ENCODE measurements around the gene HPSE2.

Gene HPSE2

GRCh38 chr10:98951269-98952000 lies 284.2 kb downstream of the HPSE2 start:
- Histone ChIP-seq H2BK5ac (ENCODE audit: low read length) (no peak overlapping the region), H3K18ac (ENCODE audit: low read length) (no peak overlapping the region), H3K4ac (ENCODE audit: low read depth, low read length) (no peak overlapping the region), H2BK120ac (ENCODE audit: low read depth, low read length) (no peak overlapping the region), H3K9ac (ENCODE audit: low read length) (no peak overlapping the region), H2BK15ac (replicated peaks; ENCODE audit: low read depth) (no peak overlapping the region), H3K36me3 (ENCODE audit: control insufficient read depth, insufficient read depth, low read length) (no peaks in the 10 kb centered on the region), H3K27me3 (ENCODE audit: insufficient read depth, low read length, poor library complexity) (no peaks in the 10 kb centered on the region), H3K4me1 (ENCODE audit: control insufficient read depth, low read depth, low read length) (no peaks in the 10 kb centered on the region), H4K8ac (ENCODE audit: low read depth, low read length) (no peak overlapping the region), H3K79me2 (ENCODE audit: control insufficient read depth, insufficient read depth, low read length) (no peaks in the 10 kb centered on the region), H4K5ac (ENCODE audit: low read length) (no peak overlapping the region), H3K56ac (ENCODE audit: low read length) (no peak overlapping the region), H3K27ac (ENCODE audit: low read depth, low read length) (no peak overlapping the region), H2AK5ac (ENCODE audit: low read length) (no peak overlapping the region), H3K23ac (ENCODE audit: low read length) (no peak overlapping the region), H3K79me1 (ENCODE audit: low read length) (no peaks in the 10 kb centered on the region), H3K4me2 (ENCODE audit: low read length) (no peak overlapping the region), H3K4me3 (ENCODE audit: low read length) (no peak overlapping the region)
- no CpG with 5 or more reads among the region's 2 CpGs for WGBS (ENCODE audit: extremely low coverage, insufficient coverage, low lambda C conversion rate)
- no peak for DNase-seq

GRCh38 chr10:98950106-98950505 lies 285.5 kb downstream of the HPSE2 start:
- no peak overlapping the region for H4K8ac ChIP-seq (ENCODE audit: low read depth, low read length)
- no peaks in the 10 kb centered on the region for H3K36me3 ChIP-seq (ENCODE audit: control insufficient read depth, insufficient read depth, low read length)
- H2BK5ac ChIP-seq (ENCODE audit: low read length): no peak overlapping the region
- H3K23ac ChIP-seq (ENCODE audit: low read length): no peak overlapping the region
- H3K27ac ChIP-seq (ENCODE audit: low read depth, low read length): no peak overlapping the region
- no peaks in the 10 kb centered on the region for H3K27me3 ChIP-seq (ENCODE audit: insufficient read depth, low read length, poor library complexity)
- no peak overlapping the region for H3K18ac ChIP-seq (ENCODE audit: low read length)
- DNase-seq: no peak
- no peak overlapping the region for H2BK15ac ChIP-seq (replicated peaks; ENCODE audit: low read depth)
- no peak overlapping the region for H3K9ac ChIP-seq (ENCODE audit: low read length)
- H3K79me1 ChIP-seq (ENCODE audit: low read length): no peaks in the 10 kb centered on the region
- H3K4ac ChIP-seq (ENCODE audit: low read depth, low read length): no peak overlapping the region
- no peak overlapping the region for H3K4me3 ChIP-seq (ENCODE audit: low read length)
- no peak overlapping the region for H3K4me2 ChIP-seq (ENCODE audit: low read length)
- H2AK5ac ChIP-seq (ENCODE audit: low read length): no peak overlapping the region
- H4K5ac ChIP-seq (ENCODE audit: low read length): no peak overlapping the region
- no peak overlapping the region for H3K56ac ChIP-seq (ENCODE audit: low read length)
- no peak overlapping the region for H2BK120ac ChIP-seq (ENCODE audit: low read depth, low read length)
- H3K79me2 ChIP-seq (ENCODE audit: control insufficient read depth, insufficient read depth, low read length): no peaks in the 10 kb centered on the region
- no CpG with 5 or more reads among the region's 2 CpGs for WGBS (ENCODE audit: extremely low coverage, insufficient coverage, low lambda C conversion rate)
- H3K4me1 ChIP-seq (ENCODE audit: control insufficient read depth, low read depth, low read length): no peaks in the 10 kb centered on the region

GRCh38 chr10:98949306-98949705 lies 286.3 kb downstream of the HPSE2 start:
- no peak overlapping the region for H3K56ac ChIP-seq (ENCODE audit: low read length)
- H2BK5ac ChIP-seq (ENCODE audit: low read length): no peak overlapping the region

GRCh38 chr10:98943681-98944080 lies 292.0 kb downstream of the HPSE2 start:
- no peak overlapping the region for H3K9ac ChIP-seq (ENCODE audit: low read length)
- no peak overlapping the region for H3K18ac ChIP-seq (ENCODE audit: low read length)
- H2BK15ac ChIP-seq (replicated peaks; ENCODE audit: low read depth): no peak overlapping the region
- H3K23ac ChIP-seq (ENCODE audit: low read length): no peak overlapping the region
- no peak for DNase-seq
- H4K8ac ChIP-seq (ENCODE audit: low read depth, low read length): no peak overlapping the region
- no peak overlapping the region for H3K4me2 ChIP-seq (ENCODE audit: low read length)
- no peak overlapping the region for H3K4ac ChIP-seq (ENCODE audit: low read depth, low read length)
- H3K4me1 ChIP-seq (ENCODE audit: control insufficient read depth, low read depth, low read length): no peaks in the 10 kb centered on the region
- no peak overlapping the region for H3K56ac ChIP-seq (ENCODE audit: low read length)
- no peaks in the 10 kb centered on the region for H3K79me2 ChIP-seq (ENCODE audit: control insufficient read depth, insufficient read depth, low read length)
- no peaks in the 10 kb centered on the region for H3K27me3 ChIP-seq (ENCODE audit: insufficient read depth, low read length, poor library complexity)
- H2BK120ac ChIP-seq (ENCODE audit: low read depth, low read length): no peak overlapping the region
- no peak overlapping the region for H3K4me3 ChIP-seq (ENCODE audit: low read length)
- H3K27ac ChIP-seq (ENCODE audit: low read depth, low read length): no peak overlapping the region
- no peak overlapping the region for H2AK5ac ChIP-seq (ENCODE audit: low read length)
- WGBS (ENCODE audit: extremely low coverage, insufficient coverage, low lambda C conversion rate): no CpG with 5 or more reads among the region's 1 CpG
- no peak overlapping the region for H4K5ac ChIP-seq (ENCODE audit: low read length)
- H3K79me1 ChIP-seq (ENCODE audit: low read length): no peaks in the 10 kb centered on the region
- H3K36me3 ChIP-seq (ENCODE audit: control insufficient read depth, insufficient read depth, low read length): no peaks in the 10 kb centered on the region
- no peak overlapping the region for H2BK5ac ChIP-seq (ENCODE audit: low read length)

More at GRCh38 chr10:98949306-98949705, 286.3 kb downstream of the HPSE2 start:
- Histone ChIP-seq H3K79me2 (ENCODE audit: control insufficient read depth, insufficient read depth, low read length) (no peaks in the 10 kb centered on the region), H3K4ac (ENCODE audit: low read depth, low read length) (no peak overlapping the region), H4K8ac (ENCODE audit: low read depth, low read length) (no peak overlapping the region), H3K36me3 (ENCODE audit: control insufficient read depth, insufficient read depth, low read length) (no peaks in the 10 kb centered on the region), H2AK5ac (ENCODE audit: low read length) (no peak overlapping the region), H3K79me1 (ENCODE audit: low read length) (no peaks in the 10 kb centered on the region), H3K23ac (ENCODE audit: low read length) (no peak overlapping the region), H4K5ac (ENCODE audit: low read length) (no peak overlapping the region), H2BK15ac (replicated peaks; ENCODE audit: low read depth) (no peak overlapping the region), H3K9ac (ENCODE audit: low read length) (no peak overlapping the region), H3K27ac (ENCODE audit: low read depth, low read length) (no peak overlapping the region), H3K27me3 (ENCODE audit: insufficient read depth, low read length, poor library complexity) (no peaks in the 10 kb centered on the region), H3K4me2 (ENCODE audit: low read length) (no peak overlapping the region), H3K4me3 (ENCODE audit: low read length) (no peak overlapping the region), H3K18ac (ENCODE audit: low read length) (no peak overlapping the region), H2BK120ac (ENCODE audit: low read depth, low read length) (no peak overlapping the region), H3K4me1 (ENCODE audit: control insufficient read depth, low read depth, low read length) (no peaks in the 10 kb centered on the region)
- DNase-seq: no peak

GRCh38 chr10:98929709-98930108 lies 305.9 kb downstream of the HPSE2 start:
- H2AK5ac ChIP-seq (ENCODE audit: low read length): no peak overlapping the region

GRCh38 chr10:98925651-98926050 lies 310.0 kb downstream of the HPSE2 start:
- Histone ChIP-seq H3K4me2 (ENCODE audit: low read length) (no peak overlapping the region), H3K56ac (ENCODE audit: low read length) (no peak overlapping the region), H3K27ac (ENCODE audit: low read depth, low read length) (no peak overlapping the region), H3K4me3 (ENCODE audit: low read length) (no peak overlapping the region), H4K5ac (ENCODE audit: low read length) (no peak overlapping the region), H3K18ac (ENCODE audit: low read length) (no peak overlapping the region), H2AK5ac (ENCODE audit: low read length) (no peak overlapping the region), H2BK120ac (ENCODE audit: low read depth, low read length) (no peak overlapping the region), H3K79me2 (ENCODE audit: control insufficient read depth, insufficient read depth, low read length) (no peaks in the 10 kb centered on the region), H3K9ac (ENCODE audit: low read length) (no peak overlapping the region), H4K8ac (ENCODE audit: low read depth, low read length) (no peak overlapping the region), H3K4me1 (ENCODE audit: control insufficient read depth, low read depth, low read length) (no peaks in the 10 kb centered on the region), H3K36me3 (ENCODE audit: control insufficient read depth, insufficient read depth, low read length) (no peaks in the 10 kb centered on the region), H2BK5ac (ENCODE audit: low read length) (no peak overlapping the region), H3K4ac (ENCODE audit: low read depth, low read length) (no peak overlapping the region), H3K79me1 (ENCODE audit: low read length) (no peaks in the 10 kb centered on the region), H3K23ac (ENCODE audit: low read length) (no peak overlapping the region), H3K27me3 (ENCODE audit: insufficient read depth, low read length, poor library complexity) (no peaks in the 10 kb centered on the region), H2BK15ac (replicated peaks; ENCODE audit: low read depth) (no peak overlapping the region)
- WGBS (ENCODE audit: extremely low coverage, insufficient coverage, low lambda C conversion rate): no CpG with 5 or more reads among the region's 1 CpG
- no peak for DNase-seq

More at GRCh38 chr10:98929709-98930108, 305.9 kb downstream of the HPSE2 start:
- Histone ChIP-seq H3K23ac (ENCODE audit: low read length) (no peak overlapping the region), H3K27me3 (ENCODE audit: insufficient read depth, low read length, poor library complexity) (no peaks in the 10 kb centered on the region), H4K8ac (ENCODE audit: low read depth, low read length) (no peak overlapping the region), H3K4me3 (ENCODE audit: low read length) (no peak overlapping the region), H3K4ac (ENCODE audit: low read depth, low read length) (no peak overlapping the region), H3K9ac (ENCODE audit: low read length) (no peak overlapping the region), H2BK15ac (replicated peaks; ENCODE audit: low read depth) (no peak overlapping the region), H2BK5ac (ENCODE audit: low read length) (no peak overlapping the region), H3K4me1 (ENCODE audit: control insufficient read depth, low read depth, low read length) (no peaks in the 10 kb centered on the region), H3K79me2 (ENCODE audit: control insufficient read depth, insufficient read depth, low read length) (no peaks in the 10 kb centered on the region), H3K18ac (ENCODE audit: low read length) (no peak overlapping the region), H3K4me2 (ENCODE audit: low read length) (no peak overlapping the region), H2BK120ac (ENCODE audit: low read depth, low read length) (no peak overlapping the region), H3K27ac (ENCODE audit: low read depth, low read length) (no peak overlapping the region), H3K36me3 (ENCODE audit: control insufficient read depth, insufficient read depth, low read length) (no peaks in the 10 kb centered on the region), H3K79me1 (ENCODE audit: low read length) (no peaks in the 10 kb centered on the region), H4K5ac (ENCODE audit: low read length) (no peak overlapping the region), H3K56ac (ENCODE audit: low read length) (no peak overlapping the region)
- DNase-seq: no peak
- no CpG with 5 or more reads among the region's 2 CpGs for WGBS (ENCODE audit: extremely low coverage, insufficient coverage, low lambda C conversion rate)

Measured in mesendoderm (in vitro differentiated cells).